Activated CD4-positive, alpha-beta T cell treated with anti-CD3 and anti-CD28 coated beads, Interleukin-10, Interleukin-2, amounts not matched to agents 100 ng/mL and 50 ng/mL, durations not matched to agents 16 hours and 8 hours (primary cell): ENCODE results near the gene RPP30.
"Not testable (repeated sequence)": the region's sequence is repeated elsewhere in the genome, so short reads cannot be mapped to it uniquely, and the experiment has no call there.

Experiments
- DNase-seq: peaks from one replicate; pipeline ENCODE4 v3.0.0-alpha.2; 2020

Gene RPP30

GRCh38 chr10:90872648-90873020 lies 860 bp downstream of the RPP30 start:
- peak; percentile 85 for DNase-seq

- DNase-seq, result peak; percentile 40
Observed at GRCh38 chr10:90879062-90879461, 7.3 kb downstream of the RPP30 start.

- peak; percentile 35 for DNase-seq
Observed at GRCh38 chr10:90880059-90880719, 8.4 kb downstream of the RPP30 start.

GRCh38 chr10:90884431-90884830 lies 12.7 kb downstream of the RPP30 start:
- DNase-seq, result no peak

GRCh38 chr10:90885176-90885575 lies 13.4 kb downstream of the RPP30 start:
- no peak for DNase-seq

- no peak for DNase-seq
Observed at GRCh38 chr10:90887555-90887954, 15.8 kb downstream of the RPP30 start.

GRCh38 chr10:90888387-90888786 lies 16.6 kb downstream of the RPP30 start:
- DNase-seq, result no peak

- no peak for DNase-seq
Observed at GRCh38 chr10:90889636-90890035, 17.9 kb downstream of the RPP30 start.

- DNase-seq, result no peak
Observed at GRCh38 chr10:90890347-90890746, 18.6 kb downstream of the RPP30 start.

- DNase-seq, result no peak
Observed at GRCh38 chr10:90893190-90893589, 21.4 kb downstream of the RPP30 start.

- DNase-seq, result not testable (repeated sequence)
Observed at GRCh38 chr10:90896916-90897315, 25.1 kb downstream of the RPP30 start.

GRCh38 chr10:90905925-90906324 lies 34.2 kb downstream of the RPP30 start:
- DNase-seq, result peak; percentile 66

GRCh38 chr10:90906596-90906995 lies 34.8 kb downstream of the RPP30 start:
- DNase-seq, result peak; percentile 38

GRCh38 chr10:90911133-90912051 lies 39.6 kb downstream of the RPP30 start:
- peak; percentile 73 for DNase-seq

GRCh38 chr10:90912174-90912573 lies 40.4 kb downstream of the RPP30 start:
- DNase-seq, result no peak

GRCh38 chr10:90912854-90913479 lies 41.2 kb downstream of the RPP30 start:
- no peak for DNase-seq

GRCh38 chr10:90913774-90914420 lies 42.1 kb downstream of the RPP30 start:
- no peak for DNase-seq

GRCh38 chr10:90914992-90915765 lies 43.4 kb downstream of the RPP30 start:
- DNase-seq, result no peak

- DNase-seq, result no peak
Observed at GRCh38 chr10:90915766-90916075, 43.9 kb downstream of the RPP30 start.

GRCh38 chr10:90916392-90917237 lies 44.8 kb downstream of the RPP30 start:
- DNase-seq, result no peak

GRCh38 chr10:90917238-90917967 lies 45.6 kb downstream of the RPP30 start:
- no peak for DNase-seq
